OCI-LY1 (cell line): ENCODE results near the gene PRELP.
"Not testable (repeated sequence)": the region's sequence is repeated elsewhere in the genome, so short reads cannot be mapped to it uniquely, and the experiment has no call there.

Experiments
- H2AFZ ChIP-seq: fragments of 200-600 bp; sonication (generic), shearing (Covaris generic); 2 replicates; pipeline ENCODE4 v1.6.0; 2014; ENCODE audit warnings: antibody characterized with exemption, mild to moderate bottlenecking, low read length
- H3F3A ChIP-seq: fragments of 200-600 bp; sonication (generic), shearing (Covaris generic); 2 replicates; pipeline ENCODE4 v1.6.0; 2014; ENCODE audit warnings: mild to moderate bottlenecking, antibody characterized with exemption, low read length, moderate library complexity; ENCODE audit not compliant: insufficient read depth
- H3K27ac ChIP-seq: fragments of 200-600 bp; sonication (generic); 2 replicates; pipeline ENCODE4 v1.5.1; 2014; ENCODE audit warnings: low read length, mixed run types, mild to moderate bottlenecking, low read depth; ENCODE audit not compliant: poor library complexity, severe bottlenecking
- H3K27me3 ChIP-seq: fragments of 200-600 bp; sonication (generic); 2 replicates; pipeline ENCODE4 v1.6.0; 2014; ENCODE audit warnings: antibody characterized with exemption, mild to moderate bottlenecking, low read length, moderate library complexity; ENCODE audit not compliant: insufficient read depth
- H3K36me3 ChIP-seq: fragments of 200-600 bp; sonication (generic); 2 replicates; pipeline ENCODE4 v1.6.1; 2014; ENCODE audit warnings: mild to moderate bottlenecking, antibody characterized with exemption, low read length, moderate library complexity, mixed read lengths; ENCODE audit not compliant: insufficient read depth
- H3K4me1 ChIP-seq: fragments of 200-600 bp; sonication (generic); 2 replicates; pipeline ENCODE4 v1.5.1; 2014; ENCODE audit warnings: mild to moderate bottlenecking, low read length, moderate library complexity; ENCODE audit not compliant: insufficient read depth, severe bottlenecking
- H3K4me2 ChIP-seq: fragments of 200-600 bp; sonication (generic), shearing (Covaris generic); 2 replicates; pipeline ENCODE4 v1.6.1; 2014; ENCODE audit warnings: low read length
- H3K4me3 ChIP-seq: fragments of 200-600 bp; sonication (generic); 2 replicates; pipeline ENCODE4 v1.5.1; 2014; ENCODE audit warnings: low read length, low read depth, mild to moderate bottlenecking, mixed read lengths; ENCODE audit not compliant: poor library complexity, severe bottlenecking
- H3K79me2 ChIP-seq: fragments of 200-600 bp; shearing (Covaris generic); 2 replicates; pipeline ENCODE4 v1.6.1; 2016; ENCODE audit warnings: mixed run types, low read length, mixed read lengths; ENCODE audit not compliant: insufficient read depth
- H3K9ac ChIP-seq: fragments of 200-600 bp; sonication (generic), shearing (Covaris generic); 2 replicates; pipeline ENCODE4 v1.6.1; 2014; ENCODE audit warnings: mild to moderate bottlenecking, low read length, mixed read lengths
- H3K9me2 ChIP-seq: fragments of 200-600 bp; sonication (generic), shearing (Covaris generic); 2 replicates; pipeline ENCODE4 v1.6.1; 2014; ENCODE audit warnings: low read depth, mild to moderate bottlenecking, low read length, mixed read lengths
- H3K9me3 ChIP-seq: fragments of 200-600 bp; shearing (Covaris generic); 2 replicates; pipeline ENCODE4 v1.6.1; 2014; ENCODE audit warnings: low read length, mixed read lengths
- H4K20me1 ChIP-seq: fragments of 200-600 bp; sonication (generic), shearing (Covaris generic); 2 replicates; pipeline ENCODE4 v1.6.0; 2016; ENCODE audit warnings: mild to moderate bottlenecking, low read length; ENCODE audit not compliant: insufficient read depth
- EZH2 ChIP-seq: fragments of 200-600 bp; sonication (generic), shearing (Covaris generic); IDR thresholded peaks from 2 replicates; pipeline ENCODE4 v1.8.0; 2017; ENCODE audit warnings: borderline replicate concordance, mixed run types, mild to moderate bottlenecking, antibody characterized with exemption, low read length, moderate library complexity, mixed read lengths
- TF ChIP-seq, protein P1 (sequence below): fragments of 200-600 bp; sonication (generic), shearing (Covaris generic); IDR thresholded peaks from 2 replicates; pipeline ENCODE4 v1.5.1; 2017; ENCODE audit warnings: mild to moderate bottlenecking, antibody characterized with exemption, low read length, moderate library complexity, mixed read lengths

PRELP gene

DNA sequence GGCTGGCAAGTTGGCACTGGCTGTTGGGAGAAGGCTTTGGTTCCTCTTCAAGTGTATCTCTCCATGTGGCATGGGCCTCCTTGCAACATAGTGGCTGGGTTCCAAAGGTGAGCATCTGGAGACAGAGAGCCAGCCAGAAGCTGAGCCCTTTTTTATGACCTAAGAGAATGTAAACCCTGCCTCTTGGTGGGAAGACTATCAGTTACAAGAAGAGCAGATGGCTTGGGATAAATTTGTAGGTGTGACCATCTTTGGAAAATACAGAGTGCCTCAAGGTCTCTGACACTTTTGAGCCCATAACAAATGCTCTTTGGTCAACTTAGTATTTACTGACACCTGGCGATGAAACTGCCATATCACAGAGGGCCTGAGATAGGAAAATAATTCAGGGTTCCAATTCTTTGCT lies 31.4 kb upstream of the PRELP start:
- Histone ChIP-seq H3K4me2 (no peak overlapping the region), H3K79me2 (no peaks in the 10 kb centered on the region), H4K20me1 (no peaks in the 10 kb centered on the region), H3F3A (no peaks in the 10 kb centered on the region), H3K27me3 (no peaks in the 10 kb centered on the region), H3K27ac (no peak overlapping the region), H3K4me3 (no peak overlapping the region), H3K36me3 (no peaks in the 10 kb centered on the region), H3K4me1 (peaks cover 21% of the 10 kb centered on the region), H2AFZ (no peak overlapping the region), H3K9ac (no peak overlapping the region), H3K9me2 (no peaks in the 10 kb centered on the region), H3K9me3 (no peaks in the 10 kb centered on the region)
- TF ChIP-seq, protein P1, sequence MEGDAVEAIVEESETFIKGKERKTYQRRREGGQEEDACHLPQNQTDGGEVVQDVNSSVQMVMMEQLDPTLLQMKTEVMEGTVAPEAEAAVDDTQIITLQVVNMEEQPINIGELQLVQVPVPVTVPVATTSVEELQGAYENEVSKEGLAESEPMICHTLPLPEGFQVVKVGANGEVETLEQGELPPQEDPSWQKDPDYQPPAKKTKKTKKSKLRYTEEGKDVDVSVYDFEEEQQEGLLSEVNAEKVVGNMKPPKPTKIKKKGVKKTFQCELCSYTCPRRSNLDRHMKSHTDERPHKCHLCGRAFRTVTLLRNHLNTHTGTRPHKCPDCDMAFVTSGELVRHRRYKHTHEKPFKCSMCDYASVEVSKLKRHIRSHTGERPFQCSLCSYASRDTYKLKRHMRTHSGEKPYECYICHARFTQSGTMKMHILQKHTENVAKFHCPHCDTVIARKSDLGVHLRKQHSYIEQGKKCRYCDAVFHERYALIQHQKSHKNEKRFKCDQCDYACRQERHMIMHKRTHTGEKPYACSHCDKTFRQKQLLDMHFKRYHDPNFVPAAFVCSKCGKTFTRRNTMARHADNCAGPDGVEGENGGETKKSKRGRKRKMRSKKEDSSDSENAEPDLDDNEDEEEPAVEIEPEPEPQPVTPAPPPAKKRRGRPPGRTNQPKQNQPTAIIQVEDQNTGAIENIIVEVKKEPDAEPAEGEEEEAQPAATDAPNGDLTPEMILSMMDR, result peak; percentile 55; the same call in 1 of the 2 replicates
- no peak for TF ChIP-seq EZH2

DNA sequence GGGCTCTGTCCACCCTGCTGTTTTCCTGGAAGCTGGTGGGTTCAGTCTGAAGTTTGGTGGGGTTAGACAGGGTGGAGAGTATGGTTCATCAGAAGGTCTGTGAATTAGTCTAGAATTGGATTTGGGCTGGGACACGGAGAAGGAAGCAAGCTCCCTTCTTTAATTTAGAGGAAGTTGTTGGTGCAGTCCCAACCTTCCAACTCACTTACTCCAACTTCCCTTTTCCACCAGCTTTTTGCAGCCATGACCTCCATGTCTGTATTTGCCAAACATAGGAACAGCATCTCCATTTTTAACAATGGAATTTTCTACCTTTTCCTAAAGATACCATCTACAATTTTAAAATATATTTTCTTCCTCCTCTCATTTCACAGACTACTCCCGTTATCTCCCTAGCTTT lies 28.5 kb upstream of the PRELP start:
- Histone ChIP-seq H3K79me2 (no peaks in the 10 kb centered on the region), H3K9ac (no peak overlapping the region), H2AFZ (no peak overlapping the region), H3K4me1 (peaks cover 48% of the 10 kb centered on the region), H3K36me3 (no peaks in the 10 kb centered on the region), H3K27me3 (no peaks in the 10 kb centered on the region), H3K9me2 (no peaks in the 10 kb centered on the region), H3F3A (no peaks in the 10 kb centered on the region), H3K4me2 (no peak overlapping the region), H4K20me1 (no peaks in the 10 kb centered on the region), H3K27ac (peak overlapping the region; percentile 96), H3K4me3 (no peak overlapping the region), H3K9me3 (no peaks in the 10 kb centered on the region)
- no peak for TF ChIP-seq EZH2
- TF ChIP-seq, protein P1, result no peak

DNA sequence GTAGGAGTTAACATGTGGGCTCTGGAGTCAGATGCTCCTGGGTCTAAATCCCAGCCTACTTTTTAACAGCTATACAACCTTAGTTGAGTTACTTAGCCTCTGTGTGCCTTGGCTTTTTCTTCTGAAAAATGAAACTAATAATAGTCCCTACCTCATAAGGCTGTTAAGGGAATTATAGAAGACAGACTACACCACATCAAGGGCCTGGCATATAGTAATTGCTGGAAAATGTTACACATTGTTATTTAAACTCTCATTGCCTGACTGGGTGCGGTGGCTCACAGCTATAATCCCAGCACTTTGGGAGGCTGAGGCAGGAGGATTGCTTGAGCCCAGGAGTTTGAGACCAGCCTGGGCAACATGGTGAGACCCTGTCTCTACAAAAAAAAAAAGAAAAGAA lies 28.0 kb upstream of the PRELP start:
- H3K9ac ChIP-seq, H3K9me3 ChIP-seq, H3K27me3 ChIP-seq, H3K79me2 ChIP-seq, H3F3A ChIP-seq, H2AFZ ChIP-seq, H4K20me1 ChIP-seq, H3K4me2 ChIP-seq, H3K4me3 ChIP-seq, H3K36me3 ChIP-seq, H3K9me2 ChIP-seq: not testable (repeated sequence)
- Histone ChIP-seq H3K4me1 (peaks cover 53% of the 10 kb centered on the region), H3K27ac (peak overlapping the region; percentile 96)

DNA sequence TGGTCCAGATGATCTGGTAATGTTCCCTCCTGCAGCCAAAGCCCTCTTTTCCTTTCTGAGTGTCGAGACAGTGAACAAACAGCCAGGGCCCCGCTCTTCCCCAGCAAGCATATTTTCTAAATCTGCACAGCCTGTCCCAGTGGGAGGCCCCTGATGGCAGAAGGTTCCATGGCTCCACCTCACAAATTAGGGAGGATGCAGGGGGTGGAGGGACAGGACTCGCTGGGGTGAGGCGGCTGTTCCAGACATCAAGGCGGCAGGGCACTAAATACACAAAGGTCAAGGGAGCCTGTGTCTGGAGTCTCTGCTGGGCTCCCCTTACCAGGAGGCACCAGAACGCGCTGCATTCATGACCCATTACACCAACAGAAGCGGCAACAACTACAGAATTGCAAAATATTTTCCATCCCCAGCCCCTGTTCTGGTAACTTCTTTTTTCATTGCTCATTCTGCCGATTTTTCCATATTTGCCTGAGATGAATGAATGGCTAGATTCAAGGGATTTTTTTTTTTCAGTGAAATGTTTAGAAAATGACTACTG lies 27.0 kb upstream of the PRELP start:
- Histone ChIP-seq H3K4me3 (no peak overlapping the region), H3K9me2 (no peaks in the 10 kb centered on the region), H3K4me2 (peak overlapping the region; percentile 1; the same call in 1 of the 2 replicates), H3K9ac (peak overlapping the region; percentile 16; the same call in 1 of the 2 replicates), H4K20me1 (no peaks in the 10 kb centered on the region), H2AFZ (no peak overlapping the region), H3K4me1 (peaks cover 63% of the 10 kb centered on the region), H3K9me3 (no peaks in the 10 kb centered on the region), H3K36me3 (no peaks in the 10 kb centered on the region), H3K27ac (peak overlapping the region; percentile 96), H3K79me2 (no peaks in the 10 kb centered on the region), H3K27me3 (no peaks in the 10 kb centered on the region), H3F3A (no peaks in the 10 kb centered on the region)
- TF ChIP-seq EZH2, result no peak
- TF ChIP-seq, protein P1, result no peak
